ENCODE results near the gene CDKAL1. TPM values are rescaled to one million over a fixed set of nuclear protein-coding genes. Genes with fewer than 3 reads are reported as not detected.

CDKAL1 gene
- total RNA-seq, 1 donor: 26.8 TPM

DNA sequence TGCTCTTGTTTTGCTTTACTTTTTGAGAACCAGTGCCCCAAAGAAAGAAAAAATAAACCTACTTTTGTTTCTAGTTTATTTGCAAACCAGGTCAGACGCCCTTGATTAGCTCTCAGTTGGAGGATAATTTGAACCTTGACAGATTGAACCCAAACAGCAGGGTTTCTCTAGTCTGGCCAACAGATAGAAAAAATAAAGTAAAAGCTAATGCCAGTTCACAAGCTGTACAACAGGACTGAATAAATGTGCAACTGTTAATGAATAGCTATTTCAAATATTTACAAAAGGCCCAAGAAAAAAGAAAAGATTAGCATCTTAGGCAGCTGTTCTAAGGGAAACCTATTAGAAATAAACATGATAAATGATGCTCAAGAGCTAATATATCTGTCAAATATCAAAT lies 331.8 kb downstream of the CDKAL1 start:
- TF ChIP-seq, protein P1, sequence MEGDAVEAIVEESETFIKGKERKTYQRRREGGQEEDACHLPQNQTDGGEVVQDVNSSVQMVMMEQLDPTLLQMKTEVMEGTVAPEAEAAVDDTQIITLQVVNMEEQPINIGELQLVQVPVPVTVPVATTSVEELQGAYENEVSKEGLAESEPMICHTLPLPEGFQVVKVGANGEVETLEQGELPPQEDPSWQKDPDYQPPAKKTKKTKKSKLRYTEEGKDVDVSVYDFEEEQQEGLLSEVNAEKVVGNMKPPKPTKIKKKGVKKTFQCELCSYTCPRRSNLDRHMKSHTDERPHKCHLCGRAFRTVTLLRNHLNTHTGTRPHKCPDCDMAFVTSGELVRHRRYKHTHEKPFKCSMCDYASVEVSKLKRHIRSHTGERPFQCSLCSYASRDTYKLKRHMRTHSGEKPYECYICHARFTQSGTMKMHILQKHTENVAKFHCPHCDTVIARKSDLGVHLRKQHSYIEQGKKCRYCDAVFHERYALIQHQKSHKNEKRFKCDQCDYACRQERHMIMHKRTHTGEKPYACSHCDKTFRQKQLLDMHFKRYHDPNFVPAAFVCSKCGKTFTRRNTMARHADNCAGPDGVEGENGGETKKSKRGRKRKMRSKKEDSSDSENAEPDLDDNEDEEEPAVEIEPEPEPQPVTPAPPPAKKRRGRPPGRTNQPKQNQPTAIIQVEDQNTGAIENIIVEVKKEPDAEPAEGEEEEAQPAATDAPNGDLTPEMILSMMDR (IDR thresholded peaks at IDR 0.05; ENCODE audit: insufficient read depth, low read depth, low read length): no peak

DNA sequence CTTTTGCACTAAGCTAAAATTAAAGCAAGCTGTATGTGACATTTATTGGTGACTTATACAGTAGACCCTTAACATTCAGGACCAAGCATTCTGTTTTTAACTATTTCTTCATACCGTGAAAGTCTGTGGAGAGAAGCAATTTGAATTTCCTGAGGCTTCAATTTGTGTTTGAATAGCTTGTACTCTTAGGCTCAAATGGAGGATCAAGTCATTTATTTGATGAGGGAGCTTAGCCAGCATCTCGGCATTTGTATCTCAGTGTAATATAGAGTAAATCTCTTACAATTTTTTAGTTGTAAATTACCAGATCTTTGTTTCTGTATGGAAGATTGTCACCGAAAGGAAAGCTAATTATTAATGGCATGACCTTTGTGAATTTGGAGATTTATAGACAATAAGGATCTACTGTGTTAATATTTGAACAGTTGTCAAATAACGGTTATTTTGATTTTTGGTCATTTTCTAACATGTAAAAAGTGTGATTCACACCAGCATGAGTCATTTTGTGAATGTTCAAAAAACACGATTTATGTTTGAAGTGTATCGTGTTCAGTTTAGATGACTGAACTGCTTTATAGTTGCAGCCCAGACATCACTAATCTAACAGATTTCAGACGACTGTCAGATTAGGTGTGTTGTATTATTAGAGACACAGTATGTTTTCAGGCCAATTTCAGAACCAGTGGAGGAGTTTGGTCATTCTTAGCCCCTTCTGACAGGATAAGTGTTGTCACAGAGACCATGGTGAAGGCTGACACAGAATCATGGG lies 332.9 kb downstream of the CDKAL1 start:
- no peak for DNase-seq (ENCODE audit: low read depth)
- no peak overlapping the region for H3K4me3 ChIP-seq (ENCODE audit: low read depth, low read length)
- TF ChIP-seq, protein P1 (IDR thresholded peaks at IDR 0.05; ENCODE audit: insufficient read depth, low read depth, low read length): no peak

More for the DNA sequence above, 331.8 kb downstream of the CDKAL1 start:
- DNase-seq (ENCODE audit: low read depth): no peak
- H3K4me3 ChIP-seq (ENCODE audit: low read depth, low read length): no peak overlapping the region

DNA sequence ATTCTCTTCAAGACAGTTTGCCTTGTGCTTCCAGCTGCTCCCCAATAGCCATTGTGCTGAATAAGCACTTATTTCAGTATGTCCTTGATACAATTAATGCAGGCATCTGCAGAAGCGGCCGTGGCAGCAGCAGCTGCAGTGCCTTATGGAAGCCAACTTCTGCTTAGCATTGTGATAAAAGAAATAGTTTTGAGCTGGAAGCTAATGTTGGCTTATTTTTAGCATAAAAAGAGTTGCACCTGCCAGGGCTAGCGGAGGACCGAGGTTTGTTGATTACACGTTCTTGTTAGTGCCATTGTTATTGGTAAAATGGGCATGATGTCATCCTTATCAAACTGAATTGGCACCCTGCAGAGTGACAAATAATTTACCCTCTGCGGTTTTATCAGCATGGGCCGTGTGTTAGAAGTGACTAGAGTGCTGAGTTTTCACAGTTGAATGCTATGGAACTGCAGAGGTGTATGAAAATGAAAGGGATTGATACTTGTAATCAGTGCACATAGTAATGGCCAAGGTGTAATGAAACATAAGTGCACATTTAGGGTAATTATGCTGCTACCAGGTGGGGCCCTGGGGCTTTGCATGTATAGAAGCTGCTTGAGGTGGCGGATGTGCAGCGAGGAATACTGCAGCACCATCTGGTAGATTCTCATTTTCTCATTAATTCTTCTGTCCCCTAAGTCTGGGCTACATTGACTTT lies 334.3 kb downstream of the CDKAL1 start:
- TF ChIP-seq, protein P1 (IDR thresholded peaks at IDR 0.05; ENCODE audit: insufficient read depth, low read depth, low read length): no peak
- DNase-seq (ENCODE audit: low read depth): no peak
- no peak overlapping the region for H3K4me3 ChIP-seq (ENCODE audit: low read depth, low read length)

DNA sequence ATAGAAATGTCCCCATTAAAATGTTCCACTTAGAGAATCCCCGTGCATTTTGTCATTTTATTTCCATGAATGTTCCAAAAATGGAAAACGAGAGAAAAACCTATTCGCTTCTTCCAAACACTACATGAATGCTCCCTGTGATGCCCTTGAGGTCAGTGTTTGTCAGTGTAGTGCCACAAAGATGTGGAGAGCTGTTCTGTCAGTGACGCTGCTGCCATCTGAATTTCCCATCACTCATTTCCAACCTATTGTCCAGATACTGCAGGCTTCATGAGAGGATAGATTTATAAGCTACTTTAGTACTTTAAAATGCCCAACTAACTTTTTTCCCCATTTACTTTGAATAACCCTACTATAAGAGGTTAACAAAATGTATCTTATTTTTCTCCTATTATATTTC lies 335.8 kb downstream of the CDKAL1 start:
- TF ChIP-seq, protein P1 (IDR thresholded peaks at IDR 0.05; ENCODE audit: insufficient read depth, low read depth, low read length): no peak
- H3K4me3 ChIP-seq (ENCODE audit: low read depth, low read length): no peak overlapping the region
- DNase-seq (ENCODE audit: low read depth): no peak

DNA sequence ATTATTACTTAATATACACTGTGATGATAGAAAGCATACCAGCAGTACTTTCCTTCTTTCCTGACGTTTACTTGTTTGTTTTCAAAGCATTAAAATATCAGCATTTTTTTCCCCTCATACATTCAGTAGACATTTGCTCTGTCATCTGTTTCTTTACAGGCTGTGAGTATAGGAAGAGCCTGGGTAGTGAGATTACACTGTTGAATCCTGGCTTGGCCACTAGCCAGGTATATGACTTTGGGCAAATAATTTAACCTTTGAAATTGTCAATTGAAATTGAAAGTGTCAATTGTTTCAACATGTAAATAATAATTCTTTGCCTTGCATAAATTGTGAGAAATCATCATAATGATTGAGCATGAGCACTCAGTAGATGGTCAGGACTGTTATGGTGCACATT lies 336.2 kb downstream of the CDKAL1 start:
- TF ChIP-seq, protein P1 (IDR thresholded peaks at IDR 0.05; ENCODE audit: insufficient read depth, low read depth, low read length): no peak
- no peak for DNase-seq (ENCODE audit: low read depth)
- H3K4me3 ChIP-seq (ENCODE audit: low read depth, low read length): no peak overlapping the region

DNA sequence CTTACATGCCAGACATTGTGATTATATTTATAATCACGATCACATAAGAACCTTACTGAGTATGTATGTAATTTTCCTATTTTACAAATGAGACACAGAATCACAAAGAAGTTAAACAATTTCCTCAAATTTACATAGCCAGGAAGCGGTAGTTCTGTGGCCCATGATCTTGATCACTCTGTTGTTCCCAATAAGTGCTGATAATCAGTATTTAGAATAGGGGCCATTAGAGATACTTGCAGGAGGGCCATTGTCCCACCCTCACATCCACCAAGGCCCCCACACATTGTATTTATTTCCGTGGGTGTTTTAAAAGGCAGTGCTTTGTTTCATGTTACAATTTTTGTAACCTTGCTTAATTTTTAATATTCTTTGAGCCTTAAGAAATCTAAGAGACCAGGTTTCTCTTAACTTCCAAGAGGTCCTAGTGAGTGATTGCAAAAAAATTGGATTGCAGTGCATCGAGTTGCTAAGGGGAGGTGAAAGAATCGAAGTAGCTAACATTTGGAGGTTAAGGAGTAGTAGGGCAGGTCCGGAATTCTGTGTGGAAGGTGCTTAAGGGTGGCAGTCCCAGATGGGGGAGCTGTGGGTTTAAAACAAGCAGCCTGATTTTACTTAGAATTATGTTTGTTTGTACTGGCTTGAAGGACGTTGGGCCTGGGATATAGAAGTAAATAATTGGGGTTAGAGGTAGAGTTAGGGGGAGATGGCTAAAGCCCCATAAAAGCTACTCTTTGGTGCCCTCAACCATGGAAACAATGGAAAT lies 339.4 kb downstream of the CDKAL1 start:
- DNase-seq (ENCODE audit: low read depth): no peak
- TF ChIP-seq, protein P1 (IDR thresholded peaks at IDR 0.05; ENCODE audit: insufficient read depth, low read depth, low read length): no peak
- H3K4me3 ChIP-seq (ENCODE audit: low read depth, low read length): no peak overlapping the region

Measured in fibroblast of villous mesenchyme (primary cell).